Aorta (tissue), 5 donors: ENCODE measurements around the gene ST6GALNAC2. TPM values are rescaled to one million over a fixed set of nuclear protein-coding genes. Genes with fewer than 3 reads are reported as not detected.
"Not testable (repeated sequence)": the region's sequence is repeated elsewhere in the genome, so short reads cannot be mapped to it uniquely, and the experiment has no call there.

Experiments
- ATAC-seq: fragments of 200-7000 bp; cut with Tn5 transposase; one replicate; pipeline ENCODE4 v1.9.1; 2022; ENCODE audit warnings: moderate library complexity; ENCODE audit not compliant: low FRiP score
- DNase-seq, 2 donors: peaks; one replicate each; pipeline ENCODE4 v3.0.0-alpha.2; 2020
- H3K27ac ChIP-seq, 2 donors: one replicate each; pipeline ENCODE4 v1.5.1; 2013; ENCODE audit warnings: low read length in 2 of 2, mild to moderate bottlenecking in 2 of 2, moderate library complexity in 2 of 2, control low read depth in 1 of 2, inconsistent platforms in 1 of 2, low read depth in 1 of 2
- H3K27me3 ChIP-seq, 2 donors: one replicate each; pipeline ENCODE4 v1.6.1; 2013; ENCODE audit warnings: control low read depth in 1 of 2, low read length in 1 of 2, mild to moderate bottlenecking in 1 of 2, moderate library complexity in 1 of 2; ENCODE audit not compliant: insufficient read depth in 2 of 2, control insufficient read depth in 1 of 2
- H3K36me3 ChIP-seq, 2 donors: one replicate each; pipeline ENCODE4 v1.6.1; 2013; ENCODE audit warnings: control low read depth in 1 of 2, low read length in 1 of 2, mild to moderate bottlenecking in 1 of 2; ENCODE audit not compliant: insufficient read depth in 2 of 2, control insufficient read depth in 1 of 2
- H3K4me1 ChIP-seq, 2 donors: one replicate each; pipeline ENCODE4 v1.6.1; 2013; ENCODE audit warnings: low read length in 2 of 2, control low read depth in 1 of 2, mild to moderate bottlenecking in 1 of 2, moderate library complexity in 1 of 2; ENCODE audit not compliant: insufficient read depth in 2 of 2, control insufficient read depth in 1 of 2
- H3K4me3 ChIP-seq, 2 donors: one replicate each; pipeline ENCODE4 v1.5.1; 2013; ENCODE audit warnings: low read length in 2 of 2, control low read depth in 1 of 2, mild to moderate bottlenecking in 1 of 2
- H3K9me3 ChIP-seq: one replicate; pipeline ENCODE4 v1.6.1; 2013; ENCODE audit warnings: mild to moderate bottlenecking, low read length; ENCODE audit not compliant: control insufficient read depth
- WGBS, 2 donors: extraction: QIAGEN DNeasy Blood & Tissue Kit; methylation state at CpG; one replicate each; pipeline ENCODE4 v1.1.7; 2013; 5-methylcytosine and 5-hydroxymethylcytosine counted together
- intact Hi-C, 2 donors: fragments of 100-400 bp; cut with DNase I; formaldehyde crosslinking; loops; one replicate each; pipeline versions ENCODE4 v1.14.2 to v1.15.0; 2022
- polyA plus RNA-seq, 2 donors: library from polyadenylated mRNA; stranded (reverse); fragments of 200-250 nt; gene quantifications; one replicate each; pipeline ENCODE4 v1.2.3, GENCODE V29; 2013
- total RNA-seq, 2 donors: library from RNA; stranded (reverse); fragmentation: NEBNext Ultra II Directional; extraction: Animal tissue kit (Norgen Biotek cat#: 25700); gene quantifications; one replicate each; pipeline ENCODE4 v1.2.1, GENCODE V29; 2021
- donor health status: healthy with polysubstance abuse.
- donor health status: Bipolar disorder and iron deficiency.
- donor health status: DM: no; HTN: no; CAD: no.
- donor health status: DM: no; HTN: no; CAD: no.
- donor health status: DM: yes; HTN: yes; CAD: no.

The ST6GALNAC2 gene
- total and polyA plus RNA-seq, 4 donors, result 2.0 to 7.6 (median 2.5) TPM; not detected in 1

DNA sequence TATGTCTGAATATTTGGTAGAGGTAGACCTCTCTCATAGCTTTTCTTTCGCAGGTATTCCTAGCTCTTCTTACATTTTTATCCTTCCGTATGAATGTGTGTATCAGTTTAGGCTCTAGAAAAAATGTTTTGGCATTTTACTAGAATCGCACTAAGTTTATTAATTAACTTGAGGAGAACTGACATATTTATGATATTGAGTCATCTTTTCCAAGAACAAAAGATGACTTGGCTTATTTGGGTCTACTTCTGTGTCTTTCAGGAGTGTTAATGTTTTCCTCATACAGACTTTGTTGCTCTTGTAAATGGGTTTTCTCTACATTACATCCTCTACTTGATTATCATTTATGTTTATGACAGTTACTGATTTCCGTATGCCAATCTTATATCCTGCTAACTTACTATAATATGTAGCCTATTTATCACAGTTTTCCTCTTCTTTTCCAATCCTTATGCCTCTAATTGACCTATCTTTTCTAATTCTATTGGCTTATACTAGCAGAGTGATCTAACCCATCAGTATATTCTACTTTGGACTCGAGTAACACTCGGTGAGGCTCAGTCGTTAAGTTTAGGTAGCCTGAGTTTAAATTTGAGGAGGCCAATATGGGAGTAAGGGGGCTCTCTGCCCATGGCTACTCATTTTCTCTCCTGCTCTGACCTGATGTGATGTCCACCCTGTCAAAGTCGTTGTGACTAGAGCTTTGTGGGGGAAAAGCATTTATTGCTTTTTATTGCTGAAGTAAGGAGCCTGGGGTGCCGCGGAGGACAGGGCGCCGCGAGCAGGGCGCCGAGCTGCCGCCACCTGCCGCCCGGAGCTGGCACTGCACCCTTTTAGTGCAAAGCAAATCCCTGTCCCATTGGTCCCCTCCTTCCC is 37.8 kb upstream of the ST6GALNAC2 start:
- Histone ChIP-seq H3K36me3 (no peaks in the 10 kb centered on the region), H3K9me3 (no peaks in the 10 kb centered on the region), H3K4me3 (no peak overlapping the region), H3K27me3 (no peaks in the 10 kb centered on the region), H3K27ac (no peak overlapping the region), H3K4me1 (no peaks in the 10 kb centered on the region)
- DNase-seq (peak; percentile 82 to 91), ATAC-seq (peak; percentile 94)
- intact Hi-C loops, result loop anchor here in 1 of 2 donors (2.0 kb wide), 1 partner anchor 101 kb away; no protein-coding TSS in a partner anchor
- 22 to 26% methylated on average over 18 of the region's 18 CpGs for WGBS, 2 donors

DNA sequence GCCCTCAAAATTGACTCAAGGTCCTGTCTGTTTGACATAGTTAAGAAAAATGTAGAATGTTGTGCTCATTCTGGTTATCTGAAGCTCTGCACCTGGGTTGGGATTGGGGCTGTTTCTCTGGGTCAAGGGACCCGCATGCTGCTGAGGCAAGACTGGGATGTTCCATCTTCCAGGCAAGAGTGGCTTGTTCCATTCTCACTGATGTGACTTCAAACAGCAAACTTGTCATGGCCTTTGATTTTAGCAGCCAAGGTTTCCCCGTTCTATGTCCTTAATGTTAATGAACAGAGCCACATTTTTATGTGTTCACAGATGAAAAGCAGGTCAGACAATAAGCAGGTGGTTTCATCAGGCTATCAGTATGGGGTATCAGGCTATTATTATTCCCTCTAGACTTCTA is 32.2 kb upstream of the ST6GALNAC2 start:
- ATAC-seq, result no peak
- H3K27ac ChIP-seq, result no peak overlapping the region
- no peaks in the 10 kb centered on the region for H3K4me1 ChIP-seq
- no peaks in the 10 kb centered on the region for H3K9me3 ChIP-seq
- DNase-seq, result peak in 1 of 2 donors; percentile 3
- 78 to 84% methylated on average over 2 of the region's 2 CpGs for WGBS, 2 donors
- intact Hi-C loops, result no loop called here
- no peaks in the 10 kb centered on the region for H3K36me3 ChIP-seq
- no peak overlapping the region for H3K4me3 ChIP-seq
- H3K27me3 ChIP-seq, result no peaks in the 10 kb centered on the region

- ATAC-seq, result no peak
- WGBS, 2 donors, result 92 to 94% methylated on average over 24 to 28 of the region's 28 CpGs
- Histone ChIP-seq H3K4me3 (no peak overlapping the region), H3K27me3 (no peaks in the 10 kb centered on the region), H3K4me1 (no peaks in the 10 kb centered on the region), H3K27ac (no peak overlapping the region), H3K9me3 (no peaks in the 10 kb centered on the region), H3K36me3 (no peaks in the 10 kb centered on the region)
- intact Hi-C loops, result no loop called here
- DNase-seq, result peak in 1 of 2 donors; percentile 60
These were observed 29.4 kb upstream of the ST6GALNAC2 start for GRCh38 chr17:76614912-76615617.

GRCh38 chr17:76614064-76614759 is 28.6 kb upstream of the ST6GALNAC2 start:
- intact Hi-C loops, H3K36me3 ChIP-seq, H3K4me3 ChIP-seq, H3K27ac ChIP-seq, H3K9me3 ChIP-seq, H3K4me1 ChIP-seq, H3K27me3 ChIP-seq, ATAC-seq: not testable (repeated sequence)
- DNase-seq, result peak in 1 of 2 donors; percentile 5
- WGBS, 2 donors, result 56 to 73% methylated on average over 13 of the region's 13 CpGs

GRCh38 chr17:76612977-76613851 is 27.6 kb upstream of the ST6GALNAC2 start:
- H3K4me1 ChIP-seq, result no peaks in the 10 kb centered on the region
- intact Hi-C loops, result no loop called here
- H3K27ac ChIP-seq, result no peak overlapping the region
- WGBS, 2 donors, result 72 to 76% methylated on average over 17 of the region's 17 CpGs
- no peaks in the 10 kb centered on the region for H3K27me3 ChIP-seq
- H3K4me3 ChIP-seq, result no peak overlapping the region
- H3K36me3 ChIP-seq, result no peaks in the 10 kb centered on the region
- DNase-seq, result peak in 1 of 2 donors; percentile 61
- ATAC-seq, result no peak
- H3K9me3 ChIP-seq, result no peaks in the 10 kb centered on the region

GRCh38 chr17:76612465-76612864 is 26.8 kb upstream of the ST6GALNAC2 start:
- no peaks in the 10 kb centered on the region for H3K36me3 ChIP-seq
- H3K4me3 ChIP-seq, result no peak overlapping the region
- no peaks in the 10 kb centered on the region for H3K4me1 ChIP-seq
- intact Hi-C loops, result no loop called here
- H3K27me3 ChIP-seq, result no peaks in the 10 kb centered on the region
- ATAC-seq (no peak), DNase-seq (no peak)
- no peak overlapping the region for H3K27ac ChIP-seq
- 78 to 81% methylated on average over 4 of the region's 4 CpGs for WGBS, 2 donors
- H3K9me3 ChIP-seq, result no peaks in the 10 kb centered on the region

GRCh38 chr17:76611758-76612157 is 26.1 kb upstream of the ST6GALNAC2 start:
- no peak overlapping the region for H3K4me3 ChIP-seq
- H3K4me1 ChIP-seq, result no peaks in the 10 kb centered on the region
- DNase-seq, result peak in 1 of 2 donors; percentile 42
- no peak overlapping the region for H3K27ac ChIP-seq
- no peaks in the 10 kb centered on the region for H3K9me3 ChIP-seq
- H3K36me3 ChIP-seq, result no peaks in the 10 kb centered on the region
- WGBS, 2 donors, result 83 to 93% methylated on average over 4 of the region's 4 CpGs
- ATAC-seq, result no peak
- intact Hi-C loops, result no loop called here
- H3K27me3 ChIP-seq, result no peaks in the 10 kb centered on the region
